Neural crest cell (in vitro differentiated cells): Measurements from ENCODE around the gene C1QC. TPM values are rescaled to one million over a fixed set of nuclear protein-coding genes. Genes with fewer than 3 reads are reported as not detected.

Experiments used
- DNase-seq: peaks from one replicate; pipeline ENCODE4 v3.0.0; 2021; ENCODE audit warnings: low read depth, mixed read lengths, low spot score
- H3K27ac Mint-ChIP-seq: one replicate; pipeline ENCODE4 v1.8.0; 2021; ENCODE audit warnings: mild to moderate bottlenecking, mixed read lengths; ENCODE audit not compliant: unreplicated experiment
- H3K27me3 Mint-ChIP-seq: 2 replicates; pipeline ENCODE4 v1.8.0; 2021; ENCODE audit warnings: low read depth, mild to moderate bottlenecking, mixed read lengths
- H3K36me3 Mint-ChIP-seq: 2 replicates; pipeline ENCODE4 v1.8.0; 2021; ENCODE audit warnings: low read depth, mild to moderate bottlenecking, mixed read lengths
- H3K4me1 Mint-ChIP-seq: 2 replicates; pipeline ENCODE4 v1.8.0; 2021; ENCODE audit warnings: mixed read lengths
- H3K4me3 Mint-ChIP-seq: one replicate; pipeline ENCODE4 v1.8.0; 2021; ENCODE audit warnings: mild to moderate bottlenecking, mixed read lengths
- H3K9me3 Mint-ChIP-seq: 2 replicates; pipeline ENCODE4 v1.8.0; 2021; ENCODE audit warnings: mixed read lengths
- total RNA-seq: library from RNA; stranded (reverse); gene quantifications from 2 replicates; pipeline ENCODE4 v1.2.1, GENCODE V29; 2021
- TF ChIP-seq, protein P1 (sequence below): fragments of 200-600 bp; sonication (generic); conservative IDR thresholded peaks from 2 replicates; pipeline ENCODE4 v1.5.0; 2021; ENCODE audit warnings: antibody characterized with exemption, mild to moderate bottlenecking

C1QC gene
- total RNA-seq, 1 donor from 2014 or later, result not detected

- Mint-ChIP-seq H3K27ac (no peak overlapping the region), H3K27me3 (peaks cover 82% of the 10 kb centered on the region)
- DNase-seq, result no peak
These were observed 37.3 kb upstream of the C1QC start for GRCh38 chr1:22606161-22606560.

DNA sequence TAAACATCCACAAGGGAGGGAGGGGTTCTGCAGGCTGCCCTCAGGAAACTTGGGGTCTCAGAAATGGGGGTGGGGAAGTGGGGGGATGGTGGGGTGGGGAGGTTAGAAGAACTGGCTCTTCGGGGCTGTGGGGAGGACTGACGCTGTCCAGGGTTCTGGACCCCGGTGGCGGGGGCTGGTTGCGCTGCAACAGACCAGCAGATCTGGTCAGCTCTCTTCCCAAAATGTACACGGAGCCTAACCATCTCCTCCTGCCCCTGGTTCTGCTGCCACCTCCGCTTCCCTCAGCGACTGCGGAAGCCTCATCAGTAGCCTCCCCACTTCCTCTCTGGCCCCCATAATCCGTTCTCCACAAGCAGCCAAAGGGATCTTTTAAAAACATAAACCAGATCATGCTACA lies 36.3 kb upstream of the C1QC start:
- TF ChIP-seq, protein P1, sequence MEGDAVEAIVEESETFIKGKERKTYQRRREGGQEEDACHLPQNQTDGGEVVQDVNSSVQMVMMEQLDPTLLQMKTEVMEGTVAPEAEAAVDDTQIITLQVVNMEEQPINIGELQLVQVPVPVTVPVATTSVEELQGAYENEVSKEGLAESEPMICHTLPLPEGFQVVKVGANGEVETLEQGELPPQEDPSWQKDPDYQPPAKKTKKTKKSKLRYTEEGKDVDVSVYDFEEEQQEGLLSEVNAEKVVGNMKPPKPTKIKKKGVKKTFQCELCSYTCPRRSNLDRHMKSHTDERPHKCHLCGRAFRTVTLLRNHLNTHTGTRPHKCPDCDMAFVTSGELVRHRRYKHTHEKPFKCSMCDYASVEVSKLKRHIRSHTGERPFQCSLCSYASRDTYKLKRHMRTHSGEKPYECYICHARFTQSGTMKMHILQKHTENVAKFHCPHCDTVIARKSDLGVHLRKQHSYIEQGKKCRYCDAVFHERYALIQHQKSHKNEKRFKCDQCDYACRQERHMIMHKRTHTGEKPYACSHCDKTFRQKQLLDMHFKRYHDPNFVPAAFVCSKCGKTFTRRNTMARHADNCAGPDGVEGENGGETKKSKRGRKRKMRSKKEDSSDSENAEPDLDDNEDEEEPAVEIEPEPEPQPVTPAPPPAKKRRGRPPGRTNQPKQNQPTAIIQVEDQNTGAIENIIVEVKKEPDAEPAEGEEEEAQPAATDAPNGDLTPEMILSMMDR, result no peak
- Mint-ChIP-seq H3K4me3 (no peak overlapping the region), H3K4me1 (no peaks in the 10 kb centered on the region), H3K36me3 (no peaks in the 10 kb centered on the region), H3K27me3 (peaks cover 92% of the 10 kb centered on the region), H3K27ac (no peak overlapping the region), H3K9me3 (no peaks in the 10 kb centered on the region)
- DNase-seq, result no peak

More at GRCh38 chr1:22606161-22606560, 37.3 kb upstream of the C1QC start:
- TF ChIP-seq, protein P1, result no peak
- no peaks in the 10 kb centered on the region for H3K4me1 Mint-ChIP-seq
- H3K4me3 Mint-ChIP-seq, result no peak overlapping the region
- H3K9me3 Mint-ChIP-seq, result no peaks in the 10 kb centered on the region
- no peaks in the 10 kb centered on the region for H3K36me3 Mint-ChIP-seq

GRCh38 chr1:22608361-22608760 lies 35.1 kb upstream of the C1QC start:
- no peaks in the 10 kb centered on the region for H3K4me1 Mint-ChIP-seq
- TF ChIP-seq, protein P1, result no peak
- H3K27ac Mint-ChIP-seq, result no peak overlapping the region
- H3K9me3 Mint-ChIP-seq, result no peaks in the 10 kb centered on the region
- peaks cover 99% of the 10 kb centered on the region for H3K27me3 Mint-ChIP-seq
- no peak overlapping the region for H3K4me3 Mint-ChIP-seq
- H3K36me3 Mint-ChIP-seq, result no peaks in the 10 kb centered on the region
- DNase-seq, result no peak

GRCh38 chr1:22609291-22609690 lies 34.1 kb upstream of the C1QC start:
- no peak overlapping the region for H3K27ac Mint-ChIP-seq
- no peaks in the 10 kb centered on the region for H3K36me3 Mint-ChIP-seq
- TF ChIP-seq, protein P1, result no peak
- no peaks in the 10 kb centered on the region for H3K9me3 Mint-ChIP-seq
- H3K27me3 Mint-ChIP-seq, result peaks cover 97% of the 10 kb centered on the region
- H3K4me1 Mint-ChIP-seq, result no peaks in the 10 kb centered on the region
- no peak for DNase-seq
- no peak overlapping the region for H3K4me3 Mint-ChIP-seq

GRCh38 chr1:22611530-22611947 lies 31.9 kb upstream of the C1QC start:
- Mint-ChIP-seq H3K9me3 (no peaks in the 10 kb centered on the region), H3K27ac (no peak overlapping the region), H3K27me3 (peaks cover 97% of the 10 kb centered on the region), H3K4me3 (no peak overlapping the region), H3K4me1 (no peaks in the 10 kb centered on the region), H3K36me3 (no peaks in the 10 kb centered on the region)
- TF ChIP-seq, protein P1, result no peak
- DNase-seq, result peak; percentile 86
